DOHH2 (cell line): Measurements from ENCODE around the gene IGF1R.

Source experiments
- H3F3A ChIP-seq: fragments of 200-600 bp; sonication (generic), shearing (Covaris generic); 2 replicates; pipeline ENCODE4 v1.6.0; 2016; ENCODE audit warnings: antibody characterized with exemption, mild to moderate bottlenecking; ENCODE audit not compliant: control insufficient read depth, insufficient read depth
- H3K27ac ChIP-seq: fragments of 200-600 bp; sonication (generic); 2 replicates; pipeline ENCODE4 v1.5.1; 2014; ENCODE audit warnings: low read depth, mild to moderate bottlenecking, low read length, moderate library complexity
- H3K27me3 ChIP-seq: fragments of 200-600 bp; sonication (generic); 2 replicates; pipeline ENCODE4 v1.6.1; 2014; ENCODE audit warnings: mild to moderate bottlenecking, low read length, mixed read lengths; ENCODE audit not compliant: control insufficient read depth
- H3K36me3 ChIP-seq: fragments of 200-600 bp; sonication (generic); 2 replicates; pipeline ENCODE4 v1.6.1; 2014; ENCODE audit warnings: mild to moderate bottlenecking, low read length, moderate library complexity, mixed read lengths; ENCODE audit not compliant: control insufficient read depth
- H3K4me1 ChIP-seq: fragments of 200-600 bp; sonication (generic); 2 replicates; pipeline ENCODE4 v1.6.1; 2014; ENCODE audit warnings: mild to moderate bottlenecking, low read length, mixed read lengths; ENCODE audit not compliant: control insufficient read depth
- H3K4me2 ChIP-seq: fragments of 200-600 bp; sonication (generic); 2 replicates; pipeline ENCODE4 v1.6.0; 2014; ENCODE audit warnings: mild to moderate bottlenecking, low read length, moderate library complexity
- H3K4me3 ChIP-seq: fragments of 200-600 bp; sonication (generic); 2 replicates; pipeline ENCODE4 v1.5.1; 2014; ENCODE audit warnings: mild to moderate bottlenecking, low read length, mixed read lengths
- H3K79me2 ChIP-seq: fragments of 200-600 bp; sonication (generic); 2 replicates; pipeline ENCODE4 v1.6.1; 2014; ENCODE audit warnings: mild to moderate bottlenecking, low read length, mixed read lengths; ENCODE audit not compliant: control insufficient read depth
- H3K9me2 ChIP-seq: fragments of 200-600 bp; sonication (generic); replicated peaks from 2 replicates; pipeline ENCODE4 v1.6.1; 2014; ENCODE audit warnings: mild to moderate bottlenecking, low read length, mixed read lengths; ENCODE audit not compliant: control insufficient read depth
- H3K9me3 ChIP-seq: fragments of 200-600 bp; sonication (generic); 2 replicates; pipeline ENCODE4 v1.6.1; 2014; ENCODE audit warnings: antibody characterized with exemption, low read length, mixed read lengths; ENCODE audit not compliant: control insufficient read depth, insufficient read depth
- H4K20me1 ChIP-seq: fragments of 200-600 bp; sonication (generic); 2 replicates; pipeline ENCODE4 v1.6.0; 2014; ENCODE audit warnings: low read depth, mild to moderate bottlenecking, antibody characterized with exemption, low read length, moderate library complexity; ENCODE audit not compliant: control insufficient read depth, insufficient read depth
- CTCF ChIP-seq: fragments of 200-600 bp; sonication (generic); IDR thresholded peaks from one replicate; pipeline ENCODE4 v1.5.1; 2014; ENCODE audit warnings: antibody characterized with exemption, mild to moderate bottlenecking, low read depth, low read length; ENCODE audit not compliant: poor library complexity, severe bottlenecking
- EZH2phosphoT487 ChIP-seq: fragments of 200-600 bp; sonication (generic); IDR thresholded peaks from 2 replicates; pipeline ENCODE4 v1.6.1; 2017; ENCODE audit warnings: borderline replicate concordance, mild to moderate bottlenecking, antibody characterized with exemption, low read length, moderate library complexity, mixed read lengths

IGF1R gene

GRCh38 chr15:98647774-98648653, at the start of gene IGF1R:
Gene IGF1R (plus strand): TSS chr15:98648539. CDS start chr15:98649582, 1,043 bp downstream.
- Histone ChIP-seq H4K20me1 (peaks cover 15% of the 10 kb centered on the region), H3K4me2 (peak within 1 kb of the TSS; percentile 87), H3K9me3 (no peaks in the 10 kb centered on the region), H3F3A (no peaks in the 10 kb centered on the region), H3K4me3 (peak within 1 kb of the TSS; percentile 77), H3K9me2 (no peaks in the 10 kb centered on the region), H3K27me3 (peaks cover 36% of the 10 kb centered on the region), H3K27ac (peak within 1 kb of the TSS; percentile 52), H3K79me2 (peaks cover 27% of the 10 kb centered on the region), H3K4me1 (peaks cover 10% of the 10 kb centered on the region), H3K36me3 (no peaks in the 10 kb centered on the region)
- TF ChIP-seq EZH2phosphoT487 (no peak), CTCF (peak; percentile 18)

- Histone ChIP-seq H4K20me1 (no peaks in the 10 kb centered on the region), H3K4me3 (peak overlapping the region; percentile 54), H3F3A (no peaks in the 10 kb centered on the region), H3K79me2 (no peaks in the 10 kb centered on the region), H3K27ac (no peak overlapping the region), H3K36me3 (no peaks in the 10 kb centered on the region), H3K9me3 (no peaks in the 10 kb centered on the region), H3K4me2 (peak overlapping the region; percentile 44), H3K27me3 (no peaks in the 10 kb centered on the region), H3K4me1 (peaks cover 12% of the 10 kb centered on the region), H3K9me2 (no peaks in the 10 kb centered on the region)
- TF ChIP-seq CTCF (no peak), EZH2phosphoT487 (no peak)
Observed at GRCh38 chr15:98599909-98600691, 48.2 kb upstream of the IGF1R start.

- Histone ChIP-seq H3K36me3 (no peaks in the 10 kb centered on the region), H3K4me2 (no peak overlapping the region), H3K9me3 (no peaks in the 10 kb centered on the region), H3K4me3 (no peak overlapping the region), H4K20me1 (no peaks in the 10 kb centered on the region), H3K27ac (no peak overlapping the region), H3K9me2 (no peaks in the 10 kb centered on the region), H3K27me3 (no peaks in the 10 kb centered on the region), H3K4me1 (peaks cover 8% of the 10 kb centered on the region), H3K79me2 (no peaks in the 10 kb centered on the region), H3F3A (no peaks in the 10 kb centered on the region)
- no peak for TF ChIP-seq CTCF
- TF ChIP-seq EZH2phosphoT487: no peak
Observed at GRCh38 chr15:98604983-98605382, 43.4 kb upstream of the IGF1R start.
